Measurements from ENCODE around the gene ETS2.

Gene ETS2

GRCh38 chr21:38780879-38781278 is 24.9 kb upstream of the ETS2 start:
- no peak for DNase-seq

- no peak for DNase-seq
Measured at GRCh38 chr21:38784458-38785266, 21.1 kb upstream of the ETS2 start.

GRCh38 chr21:38785483-38785882 is 20.2 kb upstream of the ETS2 start:
- DNase-seq, result no peak

GRCh38 chr21:38787016-38787415 is 18.7 kb upstream of the ETS2 start:
- no peak for DNase-seq

GRCh38 chr21:38787461-38788274 is 18.1 kb upstream of the ETS2 start:
- no peak for DNase-seq

GRCh38 chr21:38788275-38788905 is 17.3 kb upstream of the ETS2 start:
- DNase-seq, result no peak

GRCh38 chr21:38789275-38789674 is 16.5 kb upstream of the ETS2 start:
- no peak for DNase-seq

GRCh38 chr21:38790059-38790458 is 15.7 kb upstream of the ETS2 start:
- DNase-seq, result no peak

- no peak for DNase-seq
Measured at GRCh38 chr21:38790961-38791360, 14.8 kb upstream of the ETS2 start.

GRCh38 chr21:38792676-38793459 is 12.9 kb upstream of the ETS2 start:
- no peak for DNase-seq

- no peak for DNase-seq
Measured at GRCh38 chr21:38793926-38794713, 11.6 kb upstream of the ETS2 start.

- no peak for DNase-seq
Measured at GRCh38 chr21:38794978-38795377, 10.8 kb upstream of the ETS2 start.

- no peak for DNase-seq
Measured at GRCh38 chr21:38795475-38795874, 10.3 kb upstream of the ETS2 start.

- no peak for DNase-seq
Measured at GRCh38 chr21:38796424-38796823, 9.3 kb upstream of the ETS2 start.

- DNase-seq, result no peak
Measured at GRCh38 chr21:38797470-38797869, 8.3 kb upstream of the ETS2 start.

GRCh38 chr21:38798081-38798480 is 7.6 kb upstream of the ETS2 start:
- DNase-seq, result no peak

- DNase-seq, result no peak
Measured at GRCh38 chr21:38798481-38798882, 7.2 kb upstream of the ETS2 start.

GRCh38 chr21:38800046-38800758 is 5.5 kb upstream of the ETS2 start:
- no peak for DNase-seq

GRCh38 chr21:38800924-38801744 is 4.6 kb upstream of the ETS2 start:
- DNase-seq, result no peak

Measured in activated T-cell treated with anti-CD3 and anti-CD28 coated beads, Interleukin-2, amount 50 U/mL, for 1 hour (primary cell).